ENCODE data around the gene EDIL3. TPM values are rescaled to one million over a fixed set of nuclear protein-coding genes. Genes with fewer than 3 reads are reported as not detected.
"Not testable (repeated sequence)": the region's sequence is repeated elsewhere in the genome, so short reads cannot be mapped to it uniquely, and the experiment has no call there.

Gene EDIL3
- total RNA-seq, 1 experiment from 2014 or later: 0.07 TPM

DNA sequence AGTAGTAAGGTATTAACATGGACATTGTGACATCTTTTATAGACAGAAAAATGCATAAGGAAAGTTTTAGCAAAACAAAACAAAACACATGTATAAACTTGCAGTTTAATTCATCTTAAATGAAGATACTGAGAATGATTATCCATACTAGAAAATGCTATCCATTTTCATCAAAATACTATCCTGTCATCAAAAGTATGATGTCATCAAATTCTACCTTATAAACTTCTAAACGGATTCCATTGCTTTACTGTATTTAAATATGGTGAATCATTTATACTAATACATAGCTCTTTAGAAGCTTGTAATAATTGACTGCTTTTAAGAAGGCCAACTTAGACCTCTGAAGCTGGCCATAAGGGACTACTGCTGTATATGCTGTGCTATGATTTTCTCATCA lies 221.0 kb downstream of the EDIL3 start:
- no TSS peak for BruUV-seq (replicated peaks)
- H3K27ac Mint-ChIP-seq (ENCODE audit: unreplicated experiment): no peak overlapping the region
- H3K4me3 Mint-ChIP-seq (ENCODE audit: low read depth, unreplicated experiment): no peak overlapping the region
- CTCF ChIA-PET: no interaction called here
- no peak for DNase-seq
- no peaks in the 10 kb centered on the region for H3K36me3 Mint-ChIP-seq (ENCODE audit: insufficient read depth, unreplicated experiment)
- H3K9me3 Mint-ChIP-seq (ENCODE audit: low read depth, unreplicated experiment): no peaks in the 10 kb centered on the region
- intact Hi-C loops (cut with micrococcal nuclease; ENCODE audit: unreplicated experiment): no loop called here
- H3K27me3 Mint-ChIP-seq (ENCODE audit: unreplicated experiment): no peaks in the 10 kb centered on the region
- TF ChIP-seq, protein P1, sequence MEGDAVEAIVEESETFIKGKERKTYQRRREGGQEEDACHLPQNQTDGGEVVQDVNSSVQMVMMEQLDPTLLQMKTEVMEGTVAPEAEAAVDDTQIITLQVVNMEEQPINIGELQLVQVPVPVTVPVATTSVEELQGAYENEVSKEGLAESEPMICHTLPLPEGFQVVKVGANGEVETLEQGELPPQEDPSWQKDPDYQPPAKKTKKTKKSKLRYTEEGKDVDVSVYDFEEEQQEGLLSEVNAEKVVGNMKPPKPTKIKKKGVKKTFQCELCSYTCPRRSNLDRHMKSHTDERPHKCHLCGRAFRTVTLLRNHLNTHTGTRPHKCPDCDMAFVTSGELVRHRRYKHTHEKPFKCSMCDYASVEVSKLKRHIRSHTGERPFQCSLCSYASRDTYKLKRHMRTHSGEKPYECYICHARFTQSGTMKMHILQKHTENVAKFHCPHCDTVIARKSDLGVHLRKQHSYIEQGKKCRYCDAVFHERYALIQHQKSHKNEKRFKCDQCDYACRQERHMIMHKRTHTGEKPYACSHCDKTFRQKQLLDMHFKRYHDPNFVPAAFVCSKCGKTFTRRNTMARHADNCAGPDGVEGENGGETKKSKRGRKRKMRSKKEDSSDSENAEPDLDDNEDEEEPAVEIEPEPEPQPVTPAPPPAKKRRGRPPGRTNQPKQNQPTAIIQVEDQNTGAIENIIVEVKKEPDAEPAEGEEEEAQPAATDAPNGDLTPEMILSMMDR (IDR thresholded peaks at IDR 0.05; ENCODE audit: unreplicated experiment): no peak
- H3K4me1 Mint-ChIP-seq (ENCODE audit: low read depth, unreplicated experiment): no peaks in the 10 kb centered on the region

DNA sequence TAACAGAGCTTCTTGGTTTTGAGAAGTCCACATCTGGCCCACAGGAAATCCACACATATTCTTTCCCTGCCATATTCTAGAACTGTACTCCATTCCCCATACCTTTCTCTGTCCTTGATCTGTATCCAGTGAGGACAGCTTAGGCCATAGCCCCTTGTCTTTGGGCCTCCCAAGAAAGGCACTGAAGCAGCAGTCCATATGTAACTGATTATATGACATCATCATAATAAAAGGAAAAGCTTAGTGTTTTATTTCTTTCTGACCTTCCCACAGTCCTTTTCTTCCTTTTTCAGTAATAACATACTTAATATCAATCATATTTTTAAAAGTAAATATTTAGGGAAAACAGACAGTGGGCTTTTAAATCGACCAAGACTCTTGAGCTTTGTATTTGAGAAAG lies 222.0 kb downstream of the EDIL3 start:
- H3K4me3 Mint-ChIP-seq (ENCODE audit: low read depth, unreplicated experiment): no peak overlapping the region
- no peak for DNase-seq
- no peaks in the 10 kb centered on the region for H3K4me1 Mint-ChIP-seq (ENCODE audit: low read depth, unreplicated experiment)
- H3K36me3 Mint-ChIP-seq (ENCODE audit: insufficient read depth, unreplicated experiment): no peaks in the 10 kb centered on the region
- TF ChIP-seq, protein P1 (IDR thresholded peaks at IDR 0.05; ENCODE audit: unreplicated experiment): no peak
- no peaks in the 10 kb centered on the region for H3K27me3 Mint-ChIP-seq (ENCODE audit: unreplicated experiment)
- no peak overlapping the region for H3K27ac Mint-ChIP-seq (ENCODE audit: unreplicated experiment)
- BruUV-seq (replicated peaks): no TSS peak
- CTCF ChIA-PET: no interaction called here
- no peaks in the 10 kb centered on the region for H3K9me3 Mint-ChIP-seq (ENCODE audit: low read depth, unreplicated experiment)
- intact Hi-C loops (cut with micrococcal nuclease; ENCODE audit: unreplicated experiment): no loop called here

DNA sequence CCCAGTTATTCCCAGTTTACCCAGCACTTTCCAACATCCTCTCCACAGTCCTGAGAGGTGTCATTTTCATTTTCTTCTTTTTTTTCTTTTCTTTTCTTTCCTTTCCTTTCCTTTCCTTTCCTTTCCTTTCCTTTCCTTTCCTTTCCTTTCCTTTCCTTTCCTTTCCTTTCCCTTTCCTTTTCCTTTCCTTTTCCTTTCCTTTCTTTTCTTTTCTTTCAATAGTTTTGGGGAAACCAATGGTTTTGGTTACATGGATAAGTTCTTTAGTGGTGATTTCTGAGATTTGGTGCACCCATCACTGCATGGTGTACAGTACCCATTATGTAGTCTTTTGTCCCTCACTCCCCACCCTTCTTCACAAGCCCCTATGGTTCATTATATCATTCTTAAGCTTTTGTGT lies 224.0 kb downstream of the EDIL3 start:
- H3K27ac Mint-ChIP-seq (ENCODE audit: unreplicated experiment); H3K9me3 Mint-ChIP-seq (ENCODE audit: low read depth, unreplicated experiment); CTCF ChIA-PET; BruUV-seq (replicated peaks); H3K4me3 Mint-ChIP-seq (ENCODE audit: low read depth, unreplicated experiment); intact Hi-C loops (cut with micrococcal nuclease; ENCODE audit: unreplicated experiment); H3K27me3 Mint-ChIP-seq (ENCODE audit: unreplicated experiment); H3K4me1 Mint-ChIP-seq (ENCODE audit: low read depth, unreplicated experiment); DNase-seq; H3K36me3 Mint-ChIP-seq (ENCODE audit: insufficient read depth, unreplicated experiment): not testable (repeated sequence)

DNA sequence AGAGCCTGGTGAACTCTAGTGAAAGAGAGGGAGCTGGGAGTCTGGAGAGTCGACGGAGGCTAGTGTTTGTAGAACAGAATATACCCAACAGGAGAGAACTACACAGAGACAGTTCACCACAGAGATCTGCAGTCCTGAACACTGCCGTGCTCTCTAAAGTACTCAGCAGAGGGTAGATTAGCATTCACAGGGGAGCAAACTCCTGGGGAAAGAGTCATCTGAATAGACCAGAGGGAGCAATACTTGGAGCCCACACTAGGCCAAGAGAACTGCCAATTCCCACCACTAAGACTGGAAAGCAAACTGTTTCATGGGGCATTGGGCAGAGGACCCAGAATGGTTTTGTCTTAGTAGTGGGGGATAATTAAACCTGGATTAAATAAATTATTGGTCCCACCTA lies 235.6 kb downstream of the EDIL3 start:
- Mint-ChIP-seq H3K36me3 (ENCODE audit: insufficient read depth, unreplicated experiment) (no peaks in the 10 kb centered on the region), H3K9me3 (ENCODE audit: low read depth, unreplicated experiment) (no peaks in the 10 kb centered on the region), H3K4me3 (ENCODE audit: low read depth, unreplicated experiment) (no peak overlapping the region), H3K4me1 (ENCODE audit: low read depth, unreplicated experiment) (no peaks in the 10 kb centered on the region), H3K27ac (ENCODE audit: unreplicated experiment) (no peak overlapping the region), H3K27me3 (ENCODE audit: unreplicated experiment) (no peaks in the 10 kb centered on the region)
- no TSS peak for BruUV-seq (replicated peaks)
- TF ChIP-seq, protein P1 (IDR thresholded peaks at IDR 0.05; ENCODE audit: unreplicated experiment): no peak
- intact Hi-C loops (cut with micrococcal nuclease; ENCODE audit: unreplicated experiment): no loop called here
- CTCF ChIA-PET: no interaction called here
- DNase-seq: no peak

DNA sequence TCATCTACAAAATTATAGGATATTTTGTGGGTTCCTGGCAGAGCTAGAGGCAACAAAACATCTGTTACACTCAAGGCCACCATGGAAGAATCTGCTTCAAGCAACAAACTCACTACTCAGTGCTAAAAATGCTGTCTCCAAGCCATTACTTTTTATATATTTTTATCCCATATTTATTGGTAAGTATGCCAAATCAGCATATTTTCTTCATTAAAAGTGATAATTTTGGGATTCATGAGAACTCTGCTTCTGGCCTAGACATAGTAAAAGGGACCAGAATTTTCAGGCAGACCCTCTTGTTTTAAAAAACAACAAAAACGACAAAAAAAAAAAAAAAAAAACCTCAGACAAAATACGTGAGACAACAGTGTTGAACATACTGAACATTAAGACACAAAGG lies 236.0 kb downstream of the EDIL3 start:
- Mint-ChIP-seq H3K27me3 (ENCODE audit: unreplicated experiment) (no peaks in the 10 kb centered on the region), H3K36me3 (ENCODE audit: insufficient read depth, unreplicated experiment) (no peaks in the 10 kb centered on the region), H3K4me3 (ENCODE audit: low read depth, unreplicated experiment) (no peak overlapping the region), H3K9me3 (ENCODE audit: low read depth, unreplicated experiment) (no peaks in the 10 kb centered on the region), H3K4me1 (ENCODE audit: low read depth, unreplicated experiment) (no peaks in the 10 kb centered on the region), H3K27ac (ENCODE audit: unreplicated experiment) (no peak overlapping the region)
- DNase-seq: no peak
- CTCF ChIA-PET: no interaction called here
- intact Hi-C loops (cut with micrococcal nuclease; ENCODE audit: unreplicated experiment): no loop called here
- no TSS peak for BruUV-seq (replicated peaks)
- TF ChIP-seq, protein P1 (IDR thresholded peaks at IDR 0.05; ENCODE audit: unreplicated experiment): no peak

Measured in Calu3 (cell line).